ENCODE results near the gene EIF4A3. TPM values are rescaled to one million over a fixed set of nuclear protein-coding genes. Genes with fewer than 3 reads are reported as not detected.
"Not testable (repeated sequence)": the region's sequence is repeated elsewhere in the genome, so short reads cannot be mapped to it uniquely, and the experiment has no call there.

Gene EIF4A3
- total RNA-seq, 4 donors from 2014 or later = 37.0 to 74.5 (median 55.8) TPM

DNA sequence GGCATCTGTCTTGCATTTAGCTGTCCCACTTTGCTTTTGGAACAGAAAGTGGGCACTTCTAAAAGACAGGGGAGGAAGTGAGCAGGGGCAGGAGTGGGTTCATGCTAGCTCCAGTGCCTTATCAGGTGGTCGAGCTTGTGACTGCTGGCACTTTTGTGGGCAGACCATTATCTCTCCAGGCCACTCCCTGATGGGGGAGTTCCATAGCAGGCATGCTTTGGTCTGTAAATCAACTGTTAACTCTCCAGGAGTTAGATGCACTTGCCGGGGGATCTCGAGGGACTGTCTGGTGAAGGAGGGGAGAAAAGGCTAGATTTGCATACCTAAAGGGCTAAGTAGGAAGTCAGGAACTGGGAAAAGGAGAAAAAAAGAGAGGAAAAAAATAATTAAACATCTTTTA is 13.6 kb upstream of the EIF4A3 start:
- Histone ChIP-seq H3K36me3 (no peaks in the 10 kb centered on the region), H3K4me3 (no peak overlapping the region), H3K27me3 (no peaks in the 10 kb centered on the region), H3K9me3 (peaks cover 7 to 8% of the 10 kb centered on the region in 2 donors), H3K4me1 (no peaks in the 10 kb centered on the region), H3K27ac (no peak overlapping the region)
- no peak for DNase-seq
- WGBS, 2 donors (ENCODE audit: low coverage in 1 of 2) = 39 to 74% methylated on average over 2 to 3 of the region's 3 CpGs
- TF ChIP-seq POLR2A (IDR thresholded peaks at IDR 0.05) (no peak), EP300 (IDR thresholded peaks at IDR 0.05; ENCODE audit: low read depth) (no peak), POLR2AphosphoS5 (IDR thresholded peaks at IDR 0.05) (no peak)
- TF ChIP-seq, protein P1, sequence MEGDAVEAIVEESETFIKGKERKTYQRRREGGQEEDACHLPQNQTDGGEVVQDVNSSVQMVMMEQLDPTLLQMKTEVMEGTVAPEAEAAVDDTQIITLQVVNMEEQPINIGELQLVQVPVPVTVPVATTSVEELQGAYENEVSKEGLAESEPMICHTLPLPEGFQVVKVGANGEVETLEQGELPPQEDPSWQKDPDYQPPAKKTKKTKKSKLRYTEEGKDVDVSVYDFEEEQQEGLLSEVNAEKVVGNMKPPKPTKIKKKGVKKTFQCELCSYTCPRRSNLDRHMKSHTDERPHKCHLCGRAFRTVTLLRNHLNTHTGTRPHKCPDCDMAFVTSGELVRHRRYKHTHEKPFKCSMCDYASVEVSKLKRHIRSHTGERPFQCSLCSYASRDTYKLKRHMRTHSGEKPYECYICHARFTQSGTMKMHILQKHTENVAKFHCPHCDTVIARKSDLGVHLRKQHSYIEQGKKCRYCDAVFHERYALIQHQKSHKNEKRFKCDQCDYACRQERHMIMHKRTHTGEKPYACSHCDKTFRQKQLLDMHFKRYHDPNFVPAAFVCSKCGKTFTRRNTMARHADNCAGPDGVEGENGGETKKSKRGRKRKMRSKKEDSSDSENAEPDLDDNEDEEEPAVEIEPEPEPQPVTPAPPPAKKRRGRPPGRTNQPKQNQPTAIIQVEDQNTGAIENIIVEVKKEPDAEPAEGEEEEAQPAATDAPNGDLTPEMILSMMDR (IDR thresholded peaks at IDR 0.05) = no peak
- in situ Hi-C loops (cut with MboI; ENCODE audit: low pct_ligation_motif_present in 1 of 4, low pct_unique_long_range_greater_than_20kb in 1 of 4, low sequenced_read_pairs in 3 of 4) (no loop called here), intact Hi-C loops (cut with DNase I; ENCODE audit: low total_unique reads) (no loop called here)

DNA sequence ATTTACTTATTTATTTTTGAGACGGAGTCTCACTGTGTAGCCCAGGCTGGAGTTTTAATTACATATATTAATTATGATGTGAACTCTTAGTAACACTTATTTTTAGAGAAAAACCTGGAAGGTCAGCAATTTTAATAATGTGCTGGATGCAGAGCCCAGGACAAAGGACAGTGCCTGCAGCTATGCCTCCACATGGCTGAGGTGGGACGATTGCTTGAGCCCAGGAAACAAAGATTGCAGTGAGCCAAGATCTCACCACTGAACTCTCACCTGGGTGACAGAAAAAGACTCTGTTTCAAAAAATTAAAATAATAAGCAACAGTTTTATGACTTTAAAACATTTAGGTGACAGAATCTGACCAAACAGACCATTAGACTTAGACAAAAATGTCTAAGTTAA is 11.9 kb upstream of the EIF4A3 start:
- Histone ChIP-seq H3K36me3 (no peaks in the 10 kb centered on the region), H3K4me3 (no peak overlapping the region), H3K27ac (no peak overlapping the region), H3K27me3 (no peaks in the 10 kb centered on the region), H3K4me1 (no peaks in the 10 kb centered on the region), H3K9me3 (peaks cover 9 to 10% of the 10 kb centered on the region in 2 donors)
- WGBS, 2 donors (ENCODE audit: low coverage in 1 of 2) = 67 to 70% methylated on average over 2 of the region's 2 CpGs
- intact Hi-C loops (cut with DNase I; ENCODE audit: low total_unique reads) = no loop called here
- TF ChIP-seq EP300 (IDR thresholded peaks at IDR 0.05; ENCODE audit: low read depth) = no peak
- no peak for TF ChIP-seq POLR2AphosphoS5 (IDR thresholded peaks at IDR 0.05)
- TF ChIP-seq POLR2A (IDR thresholded peaks at IDR 0.05) = no peak
- TF ChIP-seq, protein P1 (IDR thresholded peaks at IDR 0.05) = no peak
- no peak for DNase-seq
- in situ Hi-C loops (cut with MboI; ENCODE audit: low pct_ligation_motif_present in 1 of 4, low pct_unique_long_range_greater_than_20kb in 1 of 4, low sequenced_read_pairs in 3 of 4) = no loop called here

DNA sequence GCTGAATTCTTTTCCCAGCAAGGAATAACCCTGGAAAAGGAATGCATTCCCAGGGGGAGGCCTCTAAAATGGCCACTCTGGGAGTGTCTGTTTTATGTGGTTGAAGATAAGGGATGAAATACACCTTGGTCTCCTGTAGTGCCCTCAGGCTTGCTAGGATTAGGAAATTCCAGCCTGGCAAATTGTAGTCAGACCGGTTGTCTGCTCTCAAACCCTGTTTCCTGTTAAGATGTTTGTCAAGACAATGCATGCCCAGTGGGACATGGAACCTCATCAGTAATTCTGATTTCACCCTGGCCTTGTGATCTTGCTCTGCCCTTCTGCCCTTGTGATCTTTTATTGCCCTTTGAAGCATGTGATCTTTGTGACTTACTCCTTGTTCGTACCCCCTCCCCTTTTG is 8.7 kb upstream of the EIF4A3 start:
- intact Hi-C loops (cut with DNase I; ENCODE audit: low total_unique reads) = not testable (repeated sequence)

DNA sequence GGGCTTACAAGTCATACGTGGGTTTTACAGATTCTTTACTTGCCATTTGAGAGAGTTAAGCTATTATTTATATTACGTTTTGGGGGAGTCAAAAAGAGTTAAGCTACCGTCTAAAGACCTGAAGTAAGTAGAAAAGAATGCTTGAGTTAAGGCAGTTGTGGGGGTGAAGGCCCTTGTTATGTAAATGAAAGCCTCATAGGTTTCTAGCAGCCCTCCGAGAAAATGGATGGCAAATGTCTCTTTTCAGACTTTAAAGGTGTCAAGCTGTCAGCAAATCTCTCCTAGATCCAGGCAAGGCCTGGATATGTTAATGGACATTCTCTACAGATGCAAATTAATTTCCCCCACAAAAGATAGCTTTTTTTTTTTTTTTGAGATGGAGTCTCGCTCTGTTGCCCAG is 7.2 kb upstream of the EIF4A3 start:
- 74 to 77% methylated on average over 5 of the region's 5 CpGs for WGBS, 2 donors (ENCODE audit: low coverage in 1 of 2)
- TF ChIP-seq POLR2A (IDR thresholded peaks at IDR 0.05) (no peak), POLR2AphosphoS5 (IDR thresholded peaks at IDR 0.05) (no peak), EP300 (IDR thresholded peaks at IDR 0.05; ENCODE audit: low read depth) (no peak)
- TF ChIP-seq, protein P1 (IDR thresholded peaks at IDR 0.05) = no peak
- intact Hi-C loops (cut with DNase I; ENCODE audit: low total_unique reads) = no loop called here

More for the DNA sequence above, 8.7 kb upstream of the EIF4A3 start:
- H3K4me3 ChIP-seq; H3K36me3 ChIP-seq; H3K27ac ChIP-seq; in situ Hi-C loops (cut with MboI; ENCODE audit: low pct_ligation_motif_present in 1 of 4, low pct_unique_long_range_greater_than_20kb in 1 of 4, low sequenced_read_pairs in 3 of 4); H3K9me3 ChIP-seq; H3K4me1 ChIP-seq; DNase-seq; H3K27me3 ChIP-seq: not testable (repeated sequence)
- WGBS, 2 donors (ENCODE audit: low coverage in 1 of 2) = 42% methylated on average over 2 of the region's 2 CpGs; no CpG with 5 or more reads in 1 of the 2 donors

DNA sequence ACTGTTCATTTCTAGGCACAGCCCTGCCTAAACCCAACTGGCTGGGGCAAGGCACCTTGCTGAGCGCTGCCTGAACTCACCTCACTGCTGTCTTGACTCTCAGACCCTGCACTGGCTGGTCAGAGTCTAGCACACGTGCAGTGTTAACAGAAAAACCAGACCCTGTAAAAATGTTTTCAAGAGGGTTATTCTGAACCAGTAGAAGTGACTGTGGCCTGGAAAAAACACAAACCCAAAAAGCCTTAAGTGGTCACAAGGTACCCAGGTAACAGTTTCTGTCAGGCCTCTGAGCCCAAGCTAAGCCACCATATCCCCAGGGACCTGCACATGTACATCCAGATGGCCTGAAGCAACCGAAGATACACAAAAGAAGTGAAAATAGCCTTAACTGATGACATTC is 6.1 kb upstream of the EIF4A3 start:
- Histone ChIP-seq H3K4me1 (peaks cover 0 to 9% (median 3%) of the 10 kb centered on the region in 4 donors), H3K27ac (no peak overlapping the region), H3K9me3 (peaks cover 9 to 10% of the 10 kb centered on the region in 2 donors), H3K4me3 (no peak overlapping the region), H3K27me3 (no peaks in the 10 kb centered on the region), H3K36me3 (no peaks in the 10 kb centered on the region)
- WGBS, 2 donors (ENCODE audit: low coverage in 1 of 2) = 65 to 83% methylated on average over 2 to 3 of the region's 3 CpGs
- no peak for DNase-seq
- in situ Hi-C loops (cut with MboI; ENCODE audit: low pct_ligation_motif_present in 1 of 4, low pct_unique_long_range_greater_than_20kb in 1 of 4, low sequenced_read_pairs in 3 of 4) (no loop called here), intact Hi-C loops (cut with DNase I; ENCODE audit: low total_unique reads) (no loop called here)
- TF ChIP-seq EP300 (IDR thresholded peaks at IDR 0.05; ENCODE audit: low read depth) (no peak), POLR2AphosphoS5 (IDR thresholded peaks at IDR 0.05) (no peak), POLR2A (IDR thresholded peaks at IDR 0.05) (no peak)
- TF ChIP-seq, protein P1 (IDR thresholded peaks at IDR 0.05) = no peak

More for the DNA sequence above, 7.2 kb upstream of the EIF4A3 start:
- H3K9me3 ChIP-seq = peaks cover 9 to 10% of the 10 kb centered on the region in 2 donors
- in situ Hi-C loops (cut with MboI; ENCODE audit: low pct_ligation_motif_present in 1 of 4, low pct_unique_long_range_greater_than_20kb in 1 of 4, low sequenced_read_pairs in 3 of 4) = no loop called here
- H3K4me3 ChIP-seq = no peak overlapping the region
- H3K27me3 ChIP-seq = no peaks in the 10 kb centered on the region
- H3K4me1 ChIP-seq = no peaks in the 10 kb centered on the region
- no peaks in the 10 kb centered on the region for H3K36me3 ChIP-seq
- no peak overlapping the region for H3K27ac ChIP-seq
- no peak for DNase-seq

Measured in transverse colon (tissue), 4 donors.